Uterus (tissue), 2 donors: Measurements from ENCODE around the gene APLP1.

Experiments used
- CTCF ChIP-seq, 4 experiments: fragments of 200-600 bp in 2 of 4; fragments of 450-650 bp in 2 of 4; sonication (generic) in 2 of 4; IDR thresholded peaks; one replicate each; pipeline ENCODE4 v1.5.1; 2016 to 2019; ENCODE audit warnings: antibody characterized with exemption in 4 of 4, mild to moderate bottlenecking in 2 of 4, moderate library complexity in 1 of 4
- POLR2A ChIP-seq, 2 donors: fragments of 450-650 bp; IDR thresholded peaks; one replicate each; pipeline ENCODE4 v1.6.1; 2016; ENCODE audit warnings: antibody characterized with exemption in 2 of 2, mild to moderate bottlenecking in 1 of 2, moderate library complexity in 1 of 2

- TF ChIP-seq CTCF (IDR thresholded peaks at IDR 0.05) (no peak), POLR2A (IDR thresholded peaks at IDR 0.05) (no peak)
These were observed 36.3 kb upstream of the APLP1 start for GRCh38 chr19:35832054-35832453.
